GM19463 (cell line): ENCODE results near the gene TSACC.

ENCODE experiments used
- ATAC-seq: cut with Tn5 transposase; IDR thresholded peaks from one replicate; pipeline ENCODE4 v1.9.1; 2021; ENCODE audit warnings: mild to moderate bottlenecking, moderate library complexity; ENCODE audit not compliant: unreplicated experiment

TSACC gene

DNA sequence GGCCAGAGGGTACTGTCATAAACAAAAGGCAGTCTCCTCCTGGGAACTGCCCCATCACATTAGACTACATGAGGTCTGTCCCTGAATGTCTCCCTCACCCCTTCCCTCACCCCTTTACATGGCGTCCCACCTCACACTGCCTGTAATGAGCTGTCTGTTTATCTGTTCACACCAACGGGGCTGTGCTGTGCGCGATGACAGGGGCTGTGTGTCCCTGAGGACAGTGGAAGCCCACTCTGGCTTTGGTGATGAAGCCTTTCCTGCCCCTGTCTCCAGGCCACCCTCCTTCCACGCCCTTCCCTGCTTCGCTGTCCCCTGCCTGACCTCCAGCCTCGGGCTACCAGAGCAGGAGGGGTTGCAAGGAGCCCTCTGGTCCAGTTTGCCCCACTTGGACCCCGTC is 53.4 kb downstream of the TSACC start:
- no peak for ATAC-seq

GRCh38 chr1:156392452-156392853 is 54.1 kb downstream of the TSACC start:
- no peak for ATAC-seq

DNA sequence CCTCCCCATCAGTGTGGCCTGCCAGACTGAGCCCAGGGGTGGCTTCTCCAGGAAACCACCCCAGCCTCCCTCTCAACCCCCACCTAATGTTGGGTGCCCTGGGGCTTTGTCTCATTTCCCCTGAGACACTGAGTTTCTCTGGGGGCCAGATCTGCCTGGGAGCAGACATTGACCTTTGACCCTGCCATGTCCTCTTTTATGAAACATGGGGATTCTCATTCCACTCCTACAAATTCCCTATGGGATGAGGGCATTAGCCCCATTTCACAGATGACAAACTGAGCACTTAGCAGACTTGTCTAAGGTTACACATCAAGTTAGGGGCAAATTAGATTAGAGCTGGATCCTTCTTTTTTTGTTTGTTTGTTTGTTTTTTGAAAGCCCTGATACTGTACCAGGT is 54.8 kb downstream of the TSACC start:
- ATAC-seq: no peak

DNA sequence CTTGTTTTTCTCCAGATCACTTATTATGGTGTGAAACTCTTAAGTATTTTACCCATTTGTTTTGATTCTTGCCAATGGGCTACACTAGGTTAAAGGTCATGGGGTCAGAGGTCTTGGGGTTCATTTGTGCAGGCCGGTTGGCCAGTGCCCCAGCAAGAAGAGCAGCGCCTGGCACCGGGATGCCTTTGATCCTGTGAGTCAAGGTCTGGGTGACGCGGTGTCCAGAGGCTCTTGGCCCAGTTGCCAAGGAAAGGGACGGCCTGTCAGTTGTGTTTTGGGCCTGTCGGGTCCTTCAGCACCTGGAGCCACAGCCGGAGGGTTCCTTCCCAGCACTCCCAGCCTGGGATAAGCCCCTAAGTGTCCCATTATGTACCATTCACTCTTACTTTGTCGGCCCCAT is 55.8 kb downstream of the TSACC start:
- no peak for ATAC-seq

DNA sequence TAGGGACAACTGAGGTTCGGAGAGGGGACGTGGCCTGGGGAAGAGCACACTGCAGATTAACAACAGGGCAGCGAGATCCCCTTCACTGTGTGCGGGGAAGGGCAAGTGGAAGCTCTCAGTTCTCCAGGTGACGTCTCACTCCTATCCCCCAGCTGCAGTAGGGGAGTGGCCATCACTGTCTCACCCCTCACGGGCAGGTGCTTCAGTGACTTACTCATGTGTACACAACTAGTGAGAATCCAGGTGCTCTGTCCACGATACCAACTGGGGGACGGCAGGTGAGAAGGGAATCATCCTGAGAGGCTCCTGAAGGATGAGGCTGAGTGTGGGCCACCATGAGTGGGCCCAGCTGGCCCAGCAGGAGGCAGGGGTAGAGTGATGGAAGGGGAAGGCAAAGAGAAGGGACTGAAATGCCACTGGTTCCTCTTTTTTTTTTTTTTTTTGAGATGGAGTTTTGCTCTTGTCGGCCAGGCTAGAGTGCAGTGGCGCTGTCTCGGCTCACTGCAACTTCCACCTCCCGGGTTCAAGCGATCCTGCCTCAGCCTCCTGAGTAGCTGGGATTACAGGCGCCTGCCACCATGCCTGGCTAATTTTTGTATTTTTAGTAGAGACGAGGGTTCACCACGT is 56.6 kb downstream of the TSACC start:
- ATAC-seq: no peak
